K562 (cell line): ENCODE measurements around the gene STAG2. TPM values are rescaled to one million over a fixed set of nuclear protein-coding genes. Genes with fewer than 3 reads are reported as not detected.

Experiments
- ATAC-seq: fragments of 200-7000 bp; cut with Tn5 transposase; 3 replicates; pipeline ENCODE4 v1.9.1; 2020; ENCODE audit warnings: moderate library complexity
- BruUV-seq: library from RNA; stranded (reverse); fragments of 400-500 nt; replicated peaks from 2 replicates; lab custom pipeline; 2021; lab: Mats Ljungman, UMichigan
- CTCF ChIA-PET: fragments of 300-600 bp; formaldehyde crosslinking; extraction: SDS; loops from one replicate; lab custom pipeline; 2021; ENCODE audit warnings: low intra/inter-chr PET ratio; lab: Yijun Ruan, JAX
- POLR2A ChIA-PET: fragments of 300-600, 350-650 bp; sonication (Branson Sonifier 250); formaldehyde crosslinking; extraction: SDS; loops from one replicate; lab custom pipeline; 2021; ENCODE audit warnings: antibody characterized with exemption, inconsistent platforms; lab: Yijun Ruan, JAX
- DNase-seq, 4 experiments: peaks; one replicate each; pipeline versions ENCODE4 v3.0.0 to v3.0.0-alpha.2; 2011 to 2018; ENCODE audit warnings: low spot score in 3 of 4, mixed read lengths in 3 of 4; ENCODE audit errors: extremely low read depth in 1 of 4
- FAIRE-seq: peaks from 2 replicates; lab custom pipeline; 2011; peaks lifted over from hg19 to GRCh38; lab: Jason Lieb, UNC
- H2AFZ ChIP-seq: 2 replicates; pipeline ENCODE4 v1.6.0; 2011; ENCODE audit warnings: low read depth, low read length, control low read depth, inconsistent platforms
- H3K27ac ChIP-seq: fragments of 200-600 bp; 3 replicates; pipeline ENCODE4 v1.8.0; 2011; ENCODE audit warnings: low read depth, mild to moderate bottlenecking, control low read depth, inconsistent platforms, low read length, moderate library complexity, mixed read lengths; ENCODE audit errors: extremely low read depth
- H3K27me3 ChIP-seq, 2 experiments: fragments of 300-600 bp in 1 of 2; 2 replicates in 1 of 2; 3 replicates in 1 of 2; pipeline versions ENCODE4 v1.6.0 to v1.8.0; 2011; ENCODE audit warnings: inconsistent platforms in 2 of 2, low read length in 2 of 2, mild to moderate bottlenecking in 1 of 2, mixed read lengths in 1 of 2, moderate library complexity in 1 of 2; ENCODE audit not compliant: control insufficient read depth in 2 of 2, insufficient read depth in 2 of 2
- H3K36me3 ChIP-seq: fragments of 300-600 bp; 3 replicates; pipeline ENCODE4 v1.8.0; 2011; ENCODE audit warnings: mild to moderate bottlenecking, low read length, inconsistent platforms; ENCODE audit not compliant: control insufficient read depth, insufficient read depth
- H3K4me1 ChIP-seq, 2 experiments: fragments of 200-600 bp in 1 of 2; replicated peaks in 1 of 2; 2 replicates in 1 of 2; 3 replicates in 1 of 2; pipeline versions ENCODE4 v1.5.1 to v1.8.0; 2011; ENCODE audit warnings: inconsistent platforms in 2 of 2, low read length in 2 of 2, mild to moderate bottlenecking in 1 of 2, mixed read lengths in 1 of 2, moderate library complexity in 1 of 2; ENCODE audit not compliant: control insufficient read depth in 2 of 2, insufficient read depth in 2 of 2
- H3K4me2 ChIP-seq: 2 replicates; pipeline ENCODE4 v1.6.1; 2011; ENCODE audit warnings: low read length, control low read depth, inconsistent platforms, mixed read lengths; ENCODE audit not compliant: insufficient read depth
- H3K4me3 ChIP-seq: fragments of 200-600 bp; sonication (generic), shearing (Covaris generic); 2 replicates; pipeline ENCODE4 v1.5.1; 2016; ENCODE audit warnings: control low read depth, inconsistent platforms
- H3K79me2 ChIP-seq: fragments of 200-600 bp; 3 replicates; pipeline ENCODE4 v1.8.0; 2011; ENCODE audit warnings: low read length, inconsistent platforms; ENCODE audit not compliant: control insufficient read depth, insufficient read depth
- H3K9ac ChIP-seq, 2 experiments: 2 replicates each; pipeline versions ENCODE4 v1.6.0 to v1.6.1; 2011; ENCODE audit warnings: low read depth in 2 of 2, low read length in 2 of 2, control low read depth in 1 of 2, inconsistent platforms in 1 of 2, mild to moderate bottlenecking in 1 of 2, mixed read lengths in 1 of 2; ENCODE audit not compliant: insufficient read depth in 1 of 2
- H3K9me1 ChIP-seq: one replicate; pipeline ENCODE4 v1.6.0; 2011; ENCODE audit warnings: inconsistent platforms, mild to moderate bottlenecking, low read length, moderate library complexity; ENCODE audit not compliant: control insufficient read depth, insufficient read depth
- H3K9me3 ChIP-seq: replicated peaks from 2 replicates; pipeline ENCODE4 v1.5.1; 2011; ENCODE audit warnings: low read depth, low read length, inconsistent platforms; ENCODE audit not compliant: control insufficient read depth, insufficient read depth
- H4K20me1 ChIP-seq: replicated peaks from 2 replicates; pipeline ENCODE4 v1.6.1; 2011; ENCODE audit warnings: low read length, inconsistent platforms, mixed read lengths; ENCODE audit not compliant: control insufficient read depth, insufficient read depth
- BMI1 ChIP-seq: fragments of 150-350 bp; IDR thresholded peaks from 2 replicates; pipeline ENCODE4 v1.6.1; 2014; ENCODE audit warnings: low read length
- GATAD2A ChIP-seq: fragments of 450-650 bp; IDR thresholded peaks from 2 replicates; pipeline ENCODE4 v1.6.1; 2017
- NR2C2 ChIP-seq, 2 experiments: fragments of 200-800 bp in 1 of 2; sonication (Bioruptor generic) in 1 of 2; sonication (generic) in 1 of 2; formaldehyde crosslinking in 1 of 2; IDR thresholded peaks; 2 replicates each; pipeline versions ENCODE4 v1.6.1 to v1.8.0; 2016 to 2022; ENCODE audit warnings: mild to moderate bottlenecking in 1 of 2, missing compliant biosample characterization in 1 of 2, missing genetic modification characterization in 1 of 2, missing genetic modification reagents in 1 of 2
- NRF1 ChIP-seq, 2 experiments: fragments of 450-650 bp; IDR thresholded peaks in 1 of 2; conservative IDR thresholded peaks in 1 of 2; 2 replicates each; pipeline ENCODE4 v1.6.1; 2014; ENCODE audit warnings: mild to moderate bottlenecking in 2 of 2
- RBM25 ChIP-seq: fragments of 200-400 bp; formaldehyde crosslinking; IDR thresholded peaks from 2 replicates; pipeline ENCODE4 v1.6.1; 2018; ENCODE audit warnings: low read length, low read depth, moderate library complexity; ENCODE audit not compliant: severe bottlenecking
- ZNF121 ChIP-seq: sonication (generic); formaldehyde crosslinking; conservative IDR thresholded peaks from 2 replicates; pipeline ENCODE4 v1.8.0; 2022; ENCODE audit warnings: missing genetic modification reagents
- ZNF165 ChIP-seq: fragments of 250-450 bp; sonication (Bioruptor Pico); IDR thresholded peaks from 2 replicates; pipeline ENCODE4 v1.4.0; 2020; ENCODE audit warnings: borderline replicate concordance
- WGBS: fragments of 100-300 bp; shearing (Covaris generic); methylation state at CpG from one replicate; pipeline ENCODE4 v1.1.6; 2016; ENCODE audit warnings: low coverage, mixed read lengths; ENCODE audit not compliant: insufficient coverage; ENCODE audit errors: missing lambda C conversion rate; 5-methylcytosine and 5-hydroxymethylcytosine counted together
- in situ Hi-C: fragments of 300-500 bp; cut with MboI; formaldehyde crosslinking; loops from 4 replicates; pipeline ENCODE4 v1.15.0; 2018; ENCODE audit warnings: inconsistent platforms, mixed read lengths
- intact Hi-C: fragments of 100-400 bp; cut with micrococcal nuclease; formaldehyde crosslinking; loops from 2 replicates; pipeline ENCODE4 v1.14.2; 2022
- polyA plus RNA-seq, 8 experiments: library from polyadenylated mRNA; depleted of rRNA in 4 of 8; stranded (reverse) in 5 of 8; unstranded in 3 of 8; fragments of >200 nt; fragmentation: Nextera tagmentation in 2 of 8; fragmentation: Illumina TruSeq in 1 of 8; extraction: Ambion mirVana in 2 of 8; extraction: Trizol in 1 of 8; gene quantifications; 2 replicates each; pipeline versions ENCODE4 v1.2.1 to v1.2.3, GENCODE V29; 2011 to 2014; ENCODE audit warnings: inconsistent platforms in 1 of 8, missing spikeins in 1 of 8
- total RNA-seq, 7 experiments: library from RNA; depleted of rRNA in 6 of 7; stranded (reverse); fragments of >200 nt in 6 of 7; fragmentation: Illumina TruSeq in 2 of 7; extraction: Trizol in 2 of 7; gene quantifications; 2 replicates each; pipeline versions ENCODE4 v1.2.1 to v1.2.3, GENCODE V29; 2011 to 2021; ENCODE audit warnings: low replicate concordance in 1 of 7

STAG2 gene
- total and polyA plus RNA-seq, 9 of the 15 experiments (the other 6 are each of a cell fraction or from before 2014, with no cell fraction given) = 40.3 to 133 (median 90.1) TPM

GRCh38 chrX:123965712-123966111, 4.2 kb downstream of the STAG2 start:
- no TSS peak for BruUV-seq
- Histone ChIP-seq H2AFZ (no peak overlapping the region), H3K4me3 (no peak overlapping the region)
- POLR2A ChIA-PET = no interaction called here
- TF ChIP-seq NR2C2 (CRISPR knock-in tag; IDR thresholded peaks at IDR 0.05) (no peak), NR2C2 (tag; IDR thresholded peaks at IDR 0.05) (no peak), RBM25 (peak; percentile 5), BMI1 (no peak), ZNF121 (CRISPR knock-in tag) (peak; percentile 87)
- TF ChIP-seq, all 486 proteins: peak for 2
- CTCF ChIA-PET = no interaction called here
- 87% methylated on average over 5 of the region's 6 CpGs for WGBS
- Histone ChIP-seq H3K27me3 (no peaks in the 10 kb centered on the region), H3K9me1 (no peaks in the 10 kb centered on the region), H3K9me3 (no peaks in the 10 kb centered on the region), H3K27ac (no peak overlapping the region), H3K4me1 (peaks cover 0 to 5% of the 10 kb centered on the region in 2 experiments; a peak in 2 of 5 replicates), H3K36me3 (peaks cover 7% of the 10 kb centered on the region; the same call in 2 of the 3 replicates), H3K4me2 (no peak overlapping the region), H3K79me2 (peaks cover 97% of the 10 kb centered on the region), H3K9ac (no peak overlapping the region), H4K20me1 (peaks cover 8% of the 10 kb centered on the region)
- no peak for FAIRE-seq
- intact Hi-C loops = no loop called here
- DNase-seq = no peak
- no peak for ATAC-seq
- in situ Hi-C loops = loop anchor here (5.0 kb wide), 1 partner anchor 133 kb away; no protein-coding TSS in a partner anchor

DNA sequence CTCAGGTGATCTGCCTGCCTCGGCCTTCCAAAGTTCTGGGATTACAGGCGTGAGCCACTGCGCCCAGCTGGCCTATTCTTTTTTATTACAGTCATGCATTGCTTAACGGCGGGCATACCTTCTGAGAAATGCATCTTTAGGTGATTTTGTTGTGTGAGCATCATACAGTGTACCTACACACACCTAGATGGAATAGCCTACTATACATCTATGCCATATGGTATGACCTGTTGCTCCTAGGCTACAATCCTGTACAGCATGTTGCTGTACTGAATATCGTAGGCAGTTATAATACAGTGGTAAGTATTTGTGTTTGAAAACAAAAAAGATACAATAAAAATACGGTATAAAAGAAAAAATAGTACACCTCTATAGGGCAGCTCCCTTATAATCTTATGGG, 6.0 kb downstream of the STAG2 start:
- Histone ChIP-seq H3K9ac (no peak overlapping the region), H3K27me3 (no peaks in the 10 kb centered on the region), H2AFZ (no peak overlapping the region), H3K79me2 (peaks cover 98% of the 10 kb centered on the region), H3K36me3 (peaks cover 7% of the 10 kb centered on the region; the same call in 2 of the 3 replicates), H3K4me3 (no peak overlapping the region), H3K9me3 (no peaks in the 10 kb centered on the region), H3K4me1 (peaks cover 0 to 5% of the 10 kb centered on the region in 2 experiments; a peak in 2 of 5 replicates), H3K4me2 (no peak overlapping the region), H4K20me1 (peaks cover 8% of the 10 kb centered on the region), H3K27ac (no peak overlapping the region), H3K9me1 (no peaks in the 10 kb centered on the region)
- intact Hi-C loops = no loop called here
- ATAC-seq (no peak), DNase-seq (no peak), FAIRE-seq (no peak)
- WGBS = 83% methylated on average over 4 of the region's 7 CpGs
- no TSS peak for BruUV-seq
- POLR2A ChIA-PET = interaction anchor here (0.6 kb wide), 1 partner anchor 50 kb away, joined by 3 read pairs; no protein-coding TSS in a partner anchor
- in situ Hi-C loops = loop anchor here (5.0 kb wide), 1 partner anchor 135 kb away; no protein-coding TSS in a partner anchor
- CTCF ChIA-PET = no interaction called here
- no peak for TF ChIP-seq ZNF165 (CRISPR knock-in tag)
- no peak for TF ChIP-seq GATAD2A
- TF ChIP-seq NRF1 (conservative IDR thresholded peaks at IDR 0.05 in 1 of 2, IDR thresholded peaks at IDR 0.05 in 1 of 2) = no peak
